T-helper 2 cell treated with Interferon-gamma antibody and Interleukin-4, amounts not matched to agents 100 ng/mL and 5 ng/mL, for 36 hours (primary cell): Measurements from ENCODE around the gene DOK7. TPM values are rescaled to one million over a fixed set of nuclear protein-coding genes. Genes with fewer than 3 reads are reported as not detected.
"Not testable (repeated sequence)": the region's sequence is repeated elsewhere in the genome, so short reads cannot be mapped to it uniquely, and the experiment has no call there.

Source experiments
- intact Hi-C: fragments of 100-400 bp; cut with micrococcal nuclease; formaldehyde crosslinking; loops from one replicate; pipeline ENCODE4 v1.15.1; 2023
- total RNA-seq: library from RNA; stranded (reverse); gene quantifications from 2 replicates; pipeline ENCODE4 v1.2.3, GENCODE V29; 2022

The DOK7 gene
- total RNA-seq, 1 donor from 2014 or later = not detected

DNA sequence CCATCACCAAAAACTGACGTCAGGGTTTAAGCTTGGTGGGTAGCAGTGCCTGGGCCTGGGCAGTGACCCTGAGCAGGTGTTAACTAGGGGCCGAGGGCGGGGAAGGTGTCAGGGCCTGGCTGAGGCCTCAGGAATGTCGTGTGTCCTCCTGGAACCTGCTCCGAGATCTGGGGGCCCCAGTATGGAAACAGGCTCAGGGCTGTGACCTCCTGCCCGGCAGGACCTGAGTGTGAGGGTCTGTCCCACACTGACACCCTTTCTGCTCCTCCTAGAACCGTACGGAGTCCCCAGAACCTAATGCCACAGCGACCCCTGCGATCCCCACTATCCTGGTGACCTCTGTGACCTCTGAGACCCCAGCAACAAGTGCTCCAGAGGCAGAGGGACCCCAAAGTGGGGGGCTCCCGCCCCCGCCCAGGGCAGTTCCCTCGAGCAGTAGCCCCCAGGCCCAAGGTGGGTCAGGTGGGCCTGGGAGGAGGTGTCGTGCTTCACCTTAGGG, 20.6 kb upstream of the DOK7 start:
- intact Hi-C loops = no loop called here

DNA sequence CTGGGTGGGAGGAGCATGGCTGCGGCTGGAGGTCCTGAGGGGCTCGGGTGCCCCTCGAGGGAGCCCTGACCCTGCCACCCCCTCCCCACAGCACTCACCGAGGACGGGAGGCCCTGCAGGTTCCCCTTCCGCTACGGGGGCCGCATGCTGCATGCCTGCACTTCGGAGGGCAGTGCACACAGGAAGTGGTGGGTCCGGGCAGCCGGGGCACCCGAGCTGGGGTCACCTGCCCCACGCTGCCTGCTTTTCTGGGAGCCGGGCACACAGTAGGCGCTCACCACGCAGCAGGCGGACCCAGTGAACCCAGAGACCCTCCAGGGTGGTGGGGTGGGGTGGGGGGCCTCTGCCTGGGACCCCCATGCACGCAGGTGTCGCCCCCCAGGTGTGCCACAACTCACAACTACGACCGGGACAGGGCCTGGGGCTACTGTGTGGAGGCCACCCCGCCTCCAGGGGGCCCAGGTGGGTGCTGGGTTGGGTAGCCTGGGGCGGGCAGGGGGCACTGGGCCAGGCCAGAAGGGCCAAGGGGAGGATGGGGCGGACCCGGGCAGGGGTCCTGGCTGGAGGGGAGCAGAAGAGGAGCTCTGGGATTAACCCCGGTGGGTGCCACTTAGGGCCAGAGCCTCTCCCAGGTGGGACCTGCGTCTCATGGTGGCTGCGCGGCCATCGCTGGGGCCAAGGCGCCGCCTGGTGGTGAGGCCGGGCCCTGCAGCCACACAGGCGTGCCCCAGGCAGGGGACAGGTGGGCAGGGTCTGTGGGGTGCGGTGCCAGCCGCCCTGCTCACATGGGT, 20.0 kb upstream of the DOK7 start:
- intact Hi-C loops = loop anchor here (1.0 kb wide), 2 partner anchors 97 to 337 kb away; no protein-coding TSS in a partner anchor

DNA sequence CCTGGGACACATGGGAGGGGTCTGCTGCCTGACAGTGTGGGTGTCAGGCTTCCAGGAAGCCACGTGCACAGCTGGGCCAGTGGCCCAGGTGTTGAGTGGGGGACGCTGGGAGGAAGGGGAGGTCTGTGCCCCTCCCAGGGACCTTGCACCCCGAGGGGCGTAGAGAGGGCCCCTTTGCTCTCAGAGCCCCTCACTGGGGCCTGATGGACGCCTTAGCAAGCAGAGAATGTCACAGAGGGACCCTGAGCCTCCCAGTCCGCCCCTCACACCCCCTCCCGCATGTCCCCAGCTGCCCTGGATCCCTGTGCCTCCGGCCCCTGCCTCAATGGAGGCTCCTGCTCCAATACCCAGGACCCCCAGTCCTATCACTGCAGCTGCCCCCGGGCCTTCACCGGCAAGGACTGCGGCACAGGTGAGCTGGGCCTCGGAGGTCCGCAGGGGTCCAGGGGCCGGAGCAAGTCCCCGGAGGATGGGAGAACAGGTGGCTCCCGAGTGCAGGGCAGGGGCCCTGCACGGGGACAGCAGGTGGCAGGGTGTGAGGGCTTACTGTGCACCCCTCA, 19.3 kb upstream of the DOK7 start:
- intact Hi-C loops = loop anchor here (1.0 kb wide), 2 partner anchors 98 to 338 kb away; no protein-coding TSS in a partner anchor

DNA sequence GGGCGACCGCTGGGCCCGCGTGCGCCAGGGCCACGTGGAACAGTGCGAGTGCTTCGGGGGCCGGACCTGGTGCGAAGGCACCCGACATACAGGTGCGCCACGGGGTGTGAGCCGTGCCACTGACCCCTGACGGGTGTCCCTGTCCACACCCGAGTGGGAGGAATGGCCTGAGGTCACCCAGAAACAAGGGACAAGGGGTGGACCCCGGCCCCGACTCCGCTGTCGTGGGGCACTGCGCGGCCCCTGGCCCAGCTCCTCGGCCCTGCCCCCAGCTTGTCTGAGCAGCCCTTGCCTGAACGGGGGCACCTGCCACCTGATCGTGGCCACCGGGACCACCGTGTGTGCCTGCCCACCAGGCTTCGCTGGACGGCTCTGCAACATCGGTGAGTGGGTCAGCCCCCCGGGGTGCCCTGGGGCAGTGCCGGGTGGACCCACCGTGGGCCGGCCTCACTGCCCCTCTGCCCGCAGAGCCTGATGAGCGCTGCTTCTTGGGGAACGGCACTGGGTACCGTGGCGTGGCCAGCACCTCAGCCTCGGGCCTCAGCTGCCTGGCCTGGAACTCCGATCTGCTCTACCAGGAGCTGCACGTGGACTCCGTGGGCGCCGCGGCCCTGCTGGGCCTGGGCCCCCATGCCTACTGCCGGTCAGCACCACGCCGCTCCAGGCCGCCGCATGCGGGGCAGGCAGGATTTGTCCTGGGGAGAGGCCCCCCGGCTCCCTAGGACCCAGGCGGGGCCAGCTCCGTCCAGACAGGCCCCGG, 18.6 kb upstream of the DOK7 start:
- intact Hi-C loops = no loop called here

DNA sequence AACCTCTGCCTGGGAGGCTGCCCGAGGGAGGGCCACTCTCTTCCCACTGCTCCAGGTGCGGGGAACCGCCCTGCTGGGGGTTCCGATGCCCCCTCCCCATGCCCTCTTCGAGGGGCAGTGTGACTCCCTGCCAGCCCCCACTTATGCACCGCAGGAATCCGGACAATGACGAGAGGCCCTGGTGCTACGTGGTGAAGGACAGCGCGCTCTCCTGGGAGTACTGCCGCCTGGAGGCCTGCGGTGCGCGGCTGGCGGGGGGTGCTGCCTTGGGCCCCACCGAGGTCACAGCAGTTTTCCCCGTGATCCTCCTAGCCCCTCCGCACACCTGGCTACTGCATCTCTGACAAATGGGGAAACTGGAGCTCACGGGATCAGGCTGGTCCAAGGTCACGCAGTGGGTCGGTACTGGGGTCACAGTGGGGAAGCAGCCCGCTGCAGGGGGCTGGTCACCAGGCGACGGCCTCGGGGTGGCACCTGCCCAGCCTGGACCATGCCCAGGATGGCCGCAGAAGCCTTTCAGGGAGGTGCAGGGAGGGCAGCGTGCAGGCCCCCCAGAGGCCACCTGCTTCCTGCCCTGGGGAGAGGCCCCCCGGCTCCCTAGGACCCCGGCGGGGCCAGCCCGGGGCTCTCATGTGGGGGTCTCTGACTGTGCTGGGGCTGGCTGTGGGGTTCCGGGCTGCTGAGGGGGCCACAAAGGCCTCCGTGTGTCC, 17.8 kb upstream of the DOK7 start:
- intact Hi-C loops = no loop called here

DNA sequence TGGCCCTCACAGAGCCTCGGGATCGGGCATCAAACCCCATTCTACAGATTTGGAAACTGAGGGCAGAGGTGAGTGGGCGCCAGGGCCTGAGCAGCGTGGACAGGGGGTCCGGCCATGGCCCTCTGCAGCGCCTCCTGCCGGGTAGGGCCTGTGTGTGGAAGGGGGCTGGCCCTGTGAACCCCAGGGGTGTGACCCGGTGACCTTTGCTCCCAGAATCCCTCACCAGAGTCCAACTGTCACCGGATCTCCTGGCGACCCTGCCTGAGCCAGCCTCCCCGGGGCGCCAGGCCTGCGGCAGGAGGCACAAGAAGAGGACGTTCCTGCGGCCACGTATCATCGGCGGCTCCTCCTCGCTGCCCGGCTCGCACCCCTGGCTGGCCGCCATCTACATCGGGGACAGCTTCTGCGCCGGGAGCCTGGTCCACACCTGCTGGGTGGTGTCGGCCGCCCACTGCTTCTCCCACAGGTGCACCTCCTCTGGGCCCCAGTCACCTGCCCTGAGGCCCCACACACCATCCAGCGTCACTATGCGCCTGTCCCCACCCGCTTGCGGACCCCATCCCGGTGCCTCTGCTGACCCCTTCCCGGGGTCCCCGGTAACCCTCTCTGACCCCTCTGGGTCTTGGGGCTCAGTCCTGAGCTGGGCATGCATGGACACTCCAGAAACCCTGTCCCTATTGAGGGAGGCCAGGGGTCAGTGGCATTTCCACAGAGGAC, 17.1 kb upstream of the DOK7 start:
- intact Hi-C loops = no loop called here

- intact Hi-C loops = no loop called here
These were observed 16.3 kb upstream of the DOK7 start for GRCh38 chr4:3446631-3447320.

DNA sequence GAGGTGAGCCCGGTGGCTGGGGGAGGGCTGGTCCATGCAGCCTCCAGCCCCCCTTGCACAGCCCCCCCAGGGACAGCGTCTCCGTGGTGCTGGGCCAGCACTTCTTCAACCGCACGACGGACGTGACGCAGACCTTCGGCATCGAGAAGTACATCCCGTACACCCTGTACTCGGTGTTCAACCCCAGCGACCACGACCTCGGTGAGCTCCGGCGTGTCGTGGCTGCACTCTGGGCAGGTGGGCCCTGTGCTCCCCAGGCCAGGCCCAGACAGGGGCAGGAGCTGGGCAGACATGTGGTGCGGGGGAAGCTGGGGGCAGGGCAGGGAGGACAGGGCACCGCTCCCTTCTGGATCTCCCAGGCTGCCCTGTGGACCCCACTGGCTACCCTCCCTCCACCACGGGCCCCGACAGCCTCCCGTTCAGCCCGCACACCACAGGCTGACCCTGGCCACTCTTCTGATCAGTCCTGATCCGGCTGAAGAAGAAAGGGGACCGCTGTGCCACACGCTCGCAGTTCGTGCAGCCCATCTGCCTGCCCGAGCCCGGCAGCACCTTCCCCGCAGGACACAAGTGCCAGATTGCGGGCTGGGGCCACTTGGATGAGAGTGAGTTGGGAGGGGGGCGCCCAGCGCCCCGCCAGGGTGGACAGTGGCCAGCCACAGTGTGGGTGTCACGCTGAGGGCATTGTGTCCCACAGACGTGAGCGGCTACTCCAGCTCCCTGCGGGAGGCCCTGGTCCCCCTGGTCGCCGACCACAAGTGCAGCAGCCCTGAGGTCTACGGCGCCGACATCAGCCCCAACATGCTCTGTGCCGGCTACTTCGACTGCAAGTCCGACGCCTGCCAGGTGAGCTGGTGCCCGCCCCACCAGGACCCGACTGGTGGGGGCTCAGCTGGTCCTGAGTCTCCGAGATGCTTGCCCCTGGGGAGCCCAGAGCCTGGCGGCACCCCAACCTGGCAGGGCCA, 15.4 kb upstream of the DOK7 start:
- intact Hi-C loops = no loop called here

GRCh38 chr4:3449047-3449573, 14.0 kb upstream of the DOK7 start:
- intact Hi-C loops = no loop called here

- intact Hi-C loops = no loop called here
These were observed 13.3 kb upstream of the DOK7 start for GRCh38 chr4:3449574-3450534.

- intact Hi-C loops = no loop called here
These were observed 12.5 kb upstream of the DOK7 start for GRCh38 chr4:3450643-3451042.

DNA sequence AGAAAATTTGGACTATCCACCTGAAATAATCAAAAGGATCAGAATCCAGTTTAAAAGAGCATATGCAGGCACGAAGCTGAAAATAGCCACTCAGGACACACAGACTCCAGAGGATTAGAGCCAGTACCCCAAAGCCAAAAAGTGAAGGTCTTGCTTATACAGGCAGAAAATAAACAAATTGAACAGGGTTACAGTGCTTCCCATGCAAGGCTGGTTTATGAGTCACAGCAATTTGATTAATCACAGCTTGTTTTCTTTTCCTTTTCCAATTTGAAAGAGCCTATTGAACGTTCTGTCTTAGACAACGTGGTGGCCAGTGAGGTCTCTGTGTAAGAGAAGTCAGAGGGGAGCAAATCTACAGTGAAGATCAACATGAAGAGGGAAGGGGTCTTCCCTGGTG, 11.2 kb upstream of the DOK7 start:
- intact Hi-C loops = no loop called here

DNA sequence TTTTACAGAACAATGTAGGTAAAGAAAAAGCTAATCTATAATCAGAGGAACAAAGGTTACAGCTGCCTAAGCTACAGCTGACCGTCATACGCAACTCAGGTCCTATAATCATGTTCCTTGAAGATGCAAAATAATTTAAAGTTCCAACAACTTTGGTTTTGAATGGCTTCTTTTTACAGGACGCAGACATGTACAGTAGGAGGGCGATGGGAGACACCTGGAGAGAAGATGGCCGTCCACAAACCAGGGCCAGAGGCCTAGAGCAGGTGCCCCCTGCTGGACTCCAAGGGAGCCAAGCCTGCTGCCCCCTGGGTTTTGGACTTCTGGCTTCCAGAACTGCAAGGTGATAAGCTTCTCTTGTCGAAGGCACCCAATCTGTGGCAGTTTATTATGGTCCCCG, 10.7 kb upstream of the DOK7 start:
- intact Hi-C loops = no loop called here

GRCh38 chr4:3455596-3455995, 7.5 kb upstream of the DOK7 start:
- intact Hi-C loops = not testable (repeated sequence)

DNA sequence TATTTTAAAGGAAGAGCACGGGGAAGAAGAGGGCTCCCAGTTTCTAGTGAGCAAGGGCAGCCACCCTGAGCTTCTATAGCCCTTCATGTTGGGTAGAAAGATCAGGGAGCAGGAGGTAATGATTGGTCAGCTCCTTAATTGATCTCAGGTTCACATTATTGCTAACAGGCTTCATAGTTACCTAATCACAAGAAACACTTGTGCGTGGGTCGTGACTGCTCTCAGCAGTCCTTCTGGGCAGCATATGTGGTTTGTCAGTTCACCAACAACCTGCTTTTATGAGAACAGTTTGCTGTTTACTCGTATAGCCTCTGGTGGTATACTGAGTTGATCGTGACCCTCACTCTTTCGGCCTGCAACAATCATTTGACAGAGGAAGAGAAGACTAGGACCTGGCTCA, 4.7 kb upstream of the DOK7 start:
- intact Hi-C loops = no loop called here

GRCh38 chr4:3459156-3459555, 4.0 kb upstream of the DOK7 start:
- intact Hi-C loops = not testable (repeated sequence)

DNA sequence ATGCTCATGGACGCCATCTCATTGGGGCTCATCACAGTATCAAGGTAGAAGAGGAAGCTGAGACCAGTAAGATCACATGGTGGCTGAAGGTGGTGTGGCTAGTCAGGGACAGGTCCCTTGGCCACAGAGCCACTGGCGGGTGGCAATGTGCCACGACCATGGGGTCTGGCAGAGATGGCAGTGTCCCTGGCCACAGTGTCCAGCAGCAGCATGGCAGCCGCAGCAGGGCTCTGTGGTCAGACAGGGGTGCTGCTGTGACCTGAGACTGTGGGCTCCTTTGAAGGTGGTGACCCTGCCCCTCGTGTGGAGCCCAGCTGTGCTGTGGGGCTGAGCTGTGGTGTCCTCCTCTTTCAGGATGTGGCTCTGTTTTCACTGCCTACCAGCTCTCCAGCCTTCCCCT, 2.2 kb upstream of the DOK7 start:
- intact Hi-C loops = no loop called here
